Effector CD8-positive, alpha-beta T cell (primary cell): Measurements from ENCODE around the gene RAB30.
"Not testable (repeated sequence)": the region's sequence is repeated elsewhere in the genome, so short reads cannot be mapped to it uniquely, and the experiment has no call there.

ENCODE experiments used
- DNase-seq: peaks from one replicate; lab custom pipeline; 2025; lab: John Stamatoyannopoulos, UW

The RAB30 gene

DNA sequence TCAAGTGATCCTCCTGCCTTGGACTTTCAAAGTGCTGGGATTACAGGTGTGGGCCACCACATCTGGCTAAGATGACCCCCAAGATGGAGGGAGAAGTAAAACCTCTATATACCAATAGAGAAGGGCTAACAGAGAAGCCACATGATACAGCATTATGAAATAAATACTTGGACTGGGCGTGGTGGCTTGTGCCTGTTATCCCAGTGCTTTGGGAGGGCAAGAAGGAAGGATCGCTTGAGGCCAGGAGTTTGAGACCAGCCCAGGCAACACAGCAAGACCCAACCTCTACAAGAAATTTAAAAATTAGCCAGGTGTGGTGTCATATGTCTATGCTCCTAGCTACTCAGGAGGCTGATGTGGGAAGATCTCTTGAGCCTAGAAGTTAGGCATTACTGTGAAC lies 61.7 kb downstream of the RAB30 start:
- no peak for DNase-seq

DNA sequence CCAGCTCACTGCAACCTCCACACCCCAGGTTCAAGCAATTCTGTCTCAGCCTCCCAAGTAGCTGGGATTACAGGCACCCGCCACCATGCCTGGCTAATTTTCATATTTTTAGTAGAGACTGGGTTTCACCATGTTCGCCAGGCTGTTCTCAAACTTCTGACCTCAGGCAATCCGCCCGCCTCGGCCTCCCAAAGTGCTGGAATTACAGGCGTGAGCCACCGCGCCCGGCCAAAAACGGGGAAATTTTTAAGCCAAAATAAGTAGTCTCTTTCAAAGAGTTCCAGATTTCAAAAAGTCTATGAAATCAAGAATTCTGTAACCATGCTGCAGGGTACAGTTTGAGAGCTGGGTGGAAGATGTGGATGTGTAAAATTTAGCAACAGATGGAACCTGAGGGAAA lies 62.6 kb downstream of the RAB30 start:
- not testable (repeated sequence) for DNase-seq

GRCh38 chr11:83008581-83008923 lies 63.1 kb downstream of the RAB30 start:
- DNase-seq: no peak

- no peak for DNase-seq
Measured at GRCh38 chr11:83007909-83008580, 63.7 kb downstream of the RAB30 start.

DNA sequence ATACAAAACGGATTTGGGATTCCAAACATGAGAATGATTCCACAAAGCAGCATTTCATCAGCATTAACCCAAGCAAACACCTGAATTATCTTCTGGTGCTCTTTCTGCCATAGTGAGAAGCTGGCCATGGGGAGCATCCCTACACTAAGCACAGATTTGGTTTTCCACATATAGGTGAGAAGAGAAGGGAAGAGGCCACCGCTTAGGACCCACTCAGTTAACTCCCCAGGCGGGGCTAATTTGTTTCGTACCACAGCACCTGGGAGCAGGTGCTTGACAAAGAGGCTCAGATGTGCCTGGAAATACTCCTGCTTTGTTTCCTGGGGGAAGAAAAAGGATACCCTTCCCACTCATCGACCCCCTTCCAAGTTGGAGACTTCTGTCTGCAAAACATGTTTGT lies 64.2 kb downstream of the RAB30 start:
- DNase-seq: no peak

GRCh38 chr11:83006877-83007330 lies 64.8 kb downstream of the RAB30 start:
- DNase-seq: no peak

DNA sequence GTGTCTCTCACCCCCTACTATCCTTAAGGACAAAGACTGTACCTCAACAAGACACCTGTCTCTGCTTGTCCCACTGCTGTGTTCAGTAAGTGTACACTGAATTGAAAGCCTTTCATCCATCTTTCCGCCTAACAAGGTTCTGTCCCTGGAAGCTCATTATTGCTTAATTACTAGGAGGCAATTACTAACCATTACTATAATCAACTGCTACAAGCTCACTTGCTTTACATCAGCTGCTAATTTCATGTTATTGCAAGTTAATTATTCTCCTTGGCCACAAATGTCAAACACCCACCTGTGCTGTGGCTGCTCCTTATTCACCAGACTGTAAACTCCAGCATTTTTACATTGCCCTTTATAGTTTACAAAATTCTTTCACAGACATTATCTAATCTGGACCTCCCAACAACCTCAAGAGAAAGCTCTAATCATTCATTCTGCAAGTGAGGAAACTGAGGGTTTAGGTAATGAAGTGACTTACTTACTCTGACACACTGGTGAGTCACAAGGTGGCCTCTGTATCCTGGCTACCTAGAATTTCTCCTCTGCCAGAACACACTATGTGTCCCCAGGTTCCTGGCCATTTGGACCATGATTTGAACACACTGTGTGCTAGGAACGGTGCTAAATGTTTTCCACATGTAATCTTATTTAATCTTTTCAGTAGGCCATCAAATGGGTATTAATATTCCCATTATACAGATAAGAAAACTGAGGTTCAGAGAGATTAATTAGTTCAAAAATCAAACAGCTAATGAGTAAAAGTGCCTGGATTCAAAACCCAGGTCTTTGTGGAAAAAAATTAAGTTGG lies 66.7 kb downstream of the RAB30 start:
- DNase-seq: no peak

- no peak for DNase-seq
Measured at GRCh38 chr11:83002522-83002921, 69.2 kb downstream of the RAB30 start.

GRCh38 chr11:83002053-83002452 lies 69.6 kb downstream of the RAB30 start:
- no peak for DNase-seq

DNA sequence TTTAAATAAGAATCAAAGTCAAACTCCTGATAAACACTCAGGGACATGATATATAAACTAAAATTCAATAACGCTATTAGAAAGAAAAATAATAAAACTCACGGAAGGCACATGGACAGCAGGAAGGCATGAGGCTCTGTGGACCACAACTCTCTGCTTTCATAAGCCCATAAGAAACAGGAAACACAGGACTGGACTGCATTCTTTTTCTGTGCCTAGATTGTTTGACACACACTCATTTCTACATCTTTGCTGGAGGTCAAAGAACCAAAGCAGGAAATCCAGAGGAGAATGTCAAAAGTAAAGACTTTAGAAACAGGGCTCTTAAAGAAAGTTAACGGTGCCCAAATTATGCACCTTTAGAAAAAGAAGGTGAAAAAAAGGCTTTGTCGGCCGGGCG lies 71.3 kb downstream of the RAB30 start:
- no peak for DNase-seq

DNA sequence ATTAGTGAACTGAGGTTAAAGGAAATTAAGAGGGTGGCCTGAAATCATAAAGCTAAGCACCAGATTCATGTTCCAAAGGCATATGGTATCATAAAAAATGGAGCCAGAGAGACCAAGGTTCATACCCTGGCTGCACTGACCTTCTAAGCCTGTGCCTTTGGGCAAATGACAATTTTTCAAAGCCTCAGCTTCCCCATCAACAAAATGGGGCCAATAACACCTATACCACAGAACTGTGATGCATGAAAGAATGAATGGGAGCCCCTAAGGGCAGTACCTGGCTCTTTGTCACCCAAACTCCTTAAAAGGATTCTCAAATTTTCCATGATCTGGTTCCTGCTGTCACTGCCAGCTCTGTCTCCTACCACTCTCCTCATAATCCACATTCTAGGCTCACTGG lies 72.5 kb downstream of the RAB30 start:
- DNase-seq: no peak

DNA sequence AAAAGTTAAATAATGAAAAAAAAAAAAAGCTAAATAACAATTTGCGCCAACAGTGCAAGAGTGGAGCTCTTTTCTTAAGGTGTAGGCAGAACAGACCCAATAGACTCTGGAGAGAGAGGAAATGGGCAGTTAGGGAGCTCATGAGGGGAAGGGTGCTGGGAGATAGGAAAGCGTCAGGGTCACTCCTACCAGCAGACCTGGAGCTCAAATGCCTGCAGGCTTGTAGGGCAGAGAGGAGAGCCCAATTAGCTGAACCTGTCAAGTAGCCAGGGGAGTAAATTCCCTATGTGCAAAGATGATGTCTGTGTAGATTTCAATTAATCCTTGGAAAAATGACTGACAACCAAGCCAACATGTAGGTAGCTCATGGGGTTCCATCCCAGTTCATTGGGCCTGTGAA lies 73.0 kb downstream of the RAB30 start:
- DNase-seq: no peak

- DNase-seq: no peak
Measured at GRCh38 chr11:82996966-82997606, 74.6 kb downstream of the RAB30 start.

DNA sequence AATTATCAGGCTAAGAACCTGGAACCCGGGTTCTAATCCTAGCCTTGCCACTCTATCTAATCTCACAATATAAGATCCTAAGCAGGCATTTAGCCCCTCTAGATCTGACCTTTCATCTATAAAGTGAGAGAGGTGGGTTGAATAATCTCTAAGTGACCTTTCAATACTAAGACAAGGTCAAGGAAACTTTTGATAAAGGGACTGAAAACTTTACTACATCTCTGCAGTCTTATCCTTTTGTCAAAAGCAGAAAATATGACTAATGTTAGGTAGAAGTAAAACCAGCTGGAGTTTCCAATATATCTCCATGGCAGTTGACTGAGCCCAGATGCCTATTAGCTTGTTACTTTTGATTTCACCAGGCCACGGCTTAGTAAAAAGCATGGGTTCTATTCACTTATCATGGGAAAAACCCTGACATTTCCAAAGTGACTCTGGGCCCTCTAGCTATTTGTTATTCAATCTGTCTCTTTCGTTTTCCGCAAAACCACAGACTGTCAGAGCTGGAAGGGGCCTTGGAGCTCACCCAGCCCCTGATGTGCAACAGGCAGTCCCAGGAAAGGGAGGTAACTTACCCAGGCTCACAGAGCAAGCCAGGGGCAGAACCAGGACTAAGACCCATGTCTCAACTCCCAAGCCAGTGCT lies 75.8 kb downstream of the RAB30 start:
- no peak for DNase-seq

DNA sequence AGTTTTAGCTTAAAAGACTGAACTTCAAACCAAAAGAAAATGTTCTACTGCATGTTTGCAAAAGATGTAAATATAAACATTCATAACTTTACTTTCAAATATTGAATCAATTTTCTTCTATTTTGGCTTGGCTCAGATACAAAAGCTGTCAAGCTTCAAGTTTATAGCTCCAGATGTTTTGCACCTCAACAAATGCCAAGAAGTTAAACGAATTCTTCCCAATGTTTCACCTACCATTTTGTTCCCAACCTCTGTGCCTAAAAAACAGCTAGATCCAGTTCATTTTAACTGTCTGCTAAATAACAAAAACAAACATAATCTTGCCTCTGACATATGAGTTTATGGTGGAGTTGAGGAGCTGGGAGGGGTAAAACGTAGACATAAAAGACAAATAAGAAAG lies 76.5 kb downstream of the RAB30 start:
- DNase-seq: no peak

GRCh38 chr11:82994604-82995230 lies 77.0 kb downstream of the RAB30 start:
- no peak for DNase-seq

GRCh38 chr11:82992223-82992622 lies 79.5 kb downstream of the RAB30 start:
- no peak for DNase-seq

DNA sequence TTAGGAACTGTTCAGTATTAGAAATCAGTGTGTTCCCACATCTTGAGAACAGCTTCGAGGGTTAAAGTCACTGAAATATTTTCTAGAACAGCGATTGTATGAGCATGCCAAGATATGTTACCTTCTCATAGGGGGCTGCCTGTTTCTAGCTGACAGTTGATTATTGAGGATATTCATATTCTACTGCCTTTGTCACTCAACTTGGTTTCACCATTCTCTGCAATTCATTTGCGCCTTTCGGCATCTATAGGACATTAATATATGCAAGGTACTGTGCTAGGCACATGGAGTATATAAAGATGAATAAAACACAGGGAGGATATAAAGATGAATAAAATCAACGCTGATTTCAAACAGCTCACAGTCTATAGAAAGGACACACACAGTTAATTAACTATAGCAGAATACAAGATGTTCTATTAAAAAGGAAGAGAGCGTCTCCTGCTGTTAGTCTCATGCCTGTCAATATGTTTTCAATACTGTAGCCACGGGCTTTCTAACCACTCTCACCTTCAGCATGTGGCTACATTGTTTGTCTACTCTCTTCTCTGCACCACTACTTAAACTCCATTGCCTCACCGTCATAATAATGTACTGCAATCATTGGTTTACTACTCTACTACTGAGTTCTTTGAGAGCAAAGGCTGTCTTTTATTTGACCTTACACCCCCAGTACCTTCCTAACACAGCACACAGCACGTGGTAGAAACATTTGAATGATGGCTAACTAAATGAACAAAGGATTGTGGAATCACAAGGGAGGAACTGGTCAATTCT lies 81.9 kb downstream of the RAB30 start:
- no peak for DNase-seq

DNA sequence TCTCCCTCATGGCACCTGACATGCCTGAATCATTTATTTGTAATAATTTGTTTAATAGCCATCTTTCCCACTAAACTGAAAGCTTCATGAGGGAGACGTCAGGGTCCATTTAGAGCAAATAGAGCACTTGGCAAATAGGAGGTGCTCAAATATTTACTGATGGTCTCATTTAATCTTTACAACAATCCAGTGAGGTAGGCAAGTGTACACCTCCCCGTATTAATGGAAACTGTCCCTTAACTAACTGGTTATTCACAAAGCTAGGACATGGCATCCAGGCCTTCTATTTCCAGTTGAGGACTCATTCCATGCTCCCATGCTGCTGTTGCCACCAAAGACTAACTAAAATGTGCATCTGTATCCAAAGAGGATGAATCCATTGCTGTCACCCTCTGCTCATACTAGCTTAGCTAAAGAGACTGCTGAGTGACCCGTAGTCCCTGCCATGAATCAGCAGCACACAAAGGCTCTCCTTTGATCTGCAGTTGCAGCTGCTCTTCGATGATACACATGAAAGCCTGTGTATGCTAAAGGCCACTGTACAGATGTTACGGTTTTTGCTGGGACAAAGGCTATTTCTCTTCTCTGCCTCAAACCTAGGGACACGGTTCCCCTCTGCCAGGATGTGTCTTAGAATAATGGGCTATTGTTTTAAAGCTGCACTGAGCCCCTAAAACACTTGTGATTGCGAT lies 82.6 kb downstream of the RAB30 start:
- no peak for DNase-seq

DNA sequence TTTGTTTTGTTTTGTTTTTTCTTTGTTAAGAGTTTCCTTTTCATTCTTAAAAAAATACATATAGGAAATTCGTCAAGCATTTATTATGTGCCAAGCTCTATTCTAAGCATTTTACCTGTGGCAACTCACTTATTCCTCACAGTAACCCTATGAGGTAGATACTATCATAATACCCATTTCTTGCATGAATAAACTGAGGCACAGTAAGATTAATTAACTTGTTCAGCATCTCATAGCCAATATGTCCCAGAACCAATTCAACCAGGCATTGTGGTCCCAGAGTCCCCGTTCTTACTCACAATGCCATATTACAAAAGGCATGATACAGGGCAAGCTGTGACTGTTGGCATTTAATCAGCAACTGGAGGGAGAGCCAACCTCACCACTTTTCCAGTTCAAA lies 83.7 kb downstream of the RAB30 start:
- DNase-seq: no peak

GRCh38 chr11:82986446-82986845 lies 85.3 kb downstream of the RAB30 start:
- DNase-seq: no peak
